ENCODE measurements around the gene GALE.

- TF ChIP-seq CTCF (conservative IDR thresholded peaks at IDR 0.05; ENCODE audit: low read depth, low read length) (no peak), FOS (IDR thresholded peaks at IDR 0.05; ENCODE audit: low read depth, low read length) (no peak), BHLHE40 (IDR thresholded peaks at IDR 0.05; ENCODE audit: low read depth, low read length) (no peak), CHD1 (IDR thresholded peaks at IDR 0.05; ENCODE audit: low read depth, low read length) (no peak), POLR2A (IDR thresholded peaks at IDR 0.05; ENCODE audit: low read depth, low read length) (no peak), NFE2L2 (IDR thresholded peaks at IDR 0.05; ENCODE audit: low read depth, low read length) (no peak), SMC3 (IDR thresholded peaks at IDR 0.05; ENCODE audit: low read depth, low read length) (no peak), CEBPB (IDR thresholded peaks at IDR 0.05; ENCODE audit: low read depth, low read length) (no peak), RAD21 (IDR thresholded peaks at IDR 0.05; ENCODE audit: low read length) (no peak), USF2 (IDR thresholded peaks at IDR 0.05; ENCODE audit: low read depth, low read length) (no peak), RCOR1 (IDR thresholded peaks at IDR 0.05; ENCODE audit: insufficient replicate concordance, low read length) (no peak), MXI1 (IDR thresholded peaks at IDR 0.05; ENCODE audit: borderline replicate concordance, low read depth, low read length) (no peak), MAFK (IDR thresholded peaks at IDR 0.05; ENCODE audit: low read depth, low read length) (no peak), ELK1 (IDR thresholded peaks at IDR 0.05; ENCODE audit: borderline replicate concordance, low read depth, low read length) (no peak)
These were observed 1.3 kb downstream of the GALE start for GRCh38 chr1:23799255-23799569.

All from IMR-90 (cell line).